Hindlimb muscle (tissue), 1 donor: ENCODE results near the gene CEBPA. TPM values are rescaled to one million over a fixed set of nuclear protein-coding genes. Genes with fewer than 3 reads are reported as not detected.
"Not testable (repeated sequence)": the region's sequence is repeated elsewhere in the genome, so short reads cannot be mapped to it uniquely, and the experiment has no call there.

ENCODE experiments used
- DNase-seq: peaks from one replicate; pipeline ENCODE4 v3.0.0-alpha.2; 2013
- polyA plus RNA-seq: library from polyadenylated mRNA; unstranded; fragments of 120-200 nt; gene quantifications from one replicate; pipeline ENCODE4 v1.2.1, GENCODE V29; 2013; ENCODE audit not compliant: insufficient read length

Gene CEBPA
- polyA plus RNA-seq, 1 donor, result 10.9 TPM

- no peak for DNase-seq
These were observed 22.3 kb upstream of the CEBPA start for GRCh38 chr19:33324628-33325027.

GRCh38 chr19:33323093-33323820 lies 20.9 kb upstream of the CEBPA start:
- no peak for DNase-seq

GRCh38 chr19:33320636-33321035 lies 18.3 kb upstream of the CEBPA start:
- DNase-seq, result no peak

- not testable (repeated sequence) for DNase-seq
These were observed 15.7 kb upstream of the CEBPA start for GRCh38 chr19:33317991-33318390.

GRCh38 chr19:33317517-33317916 lies 15.2 kb upstream of the CEBPA start:
- DNase-seq, result no peak

GRCh38 chr19:33316541-33317264 lies 14.4 kb upstream of the CEBPA start:
- DNase-seq, result no peak

- DNase-seq, result not testable (repeated sequence)
These were observed 10.5 kb upstream of the CEBPA start for GRCh38 chr19:33312808-33313207.

- DNase-seq, result no peak
These were observed 9.7 kb upstream of the CEBPA start for GRCh38 chr19:33312065-33312464.

- DNase-seq, result no peak
These were observed 9.0 kb upstream of the CEBPA start for GRCh38 chr19:33311326-33311682.

- DNase-seq, result no peak
These were observed 8.4 kb upstream of the CEBPA start for GRCh38 chr19:33310606-33311325.

- no peak for DNase-seq
These were observed 7.5 kb upstream of the CEBPA start for GRCh38 chr19:33309826-33310225.

GRCh38 chr19:33306853-33307792 lies 4.8 kb upstream of the CEBPA start:
- DNase-seq, result no peak

GRCh38 chr19:33306191-33306590 lies 3.9 kb upstream of the CEBPA start:
- DNase-seq, result no peak

GRCh38 chr19:33304760-33305647 lies 2.7 kb upstream of the CEBPA start:
- no peak for DNase-seq

GRCh38 chr19:33304371-33304759 lies 2.0 kb upstream of the CEBPA start:
- no peak for DNase-seq

- DNase-seq, result peak; percentile 63
These were observed 1.5 kb upstream of the CEBPA start for GRCh38 chr19:33303791-33304345.

- DNase-seq, result peak; percentile 85
These were observed 848 bp upstream of the CEBPA start for GRCh38 chr19:33302974-33303790.

- DNase-seq, result no peak
These were observed 497 bp downstream of the CEBPA start for GRCh38 chr19:33301900-33302174.

- DNase-seq, result peak; percentile 27
These were observed 1.0 kb downstream of the CEBPA start for GRCh38 chr19:33301144-33301899.

GRCh38 chr19:33300894-33301143 lies 1.5 kb downstream of the CEBPA start:
- DNase-seq, result no peak
